Measurements from ENCODE around the gene PCBD1.

PCBD1 gene

GRCh38 chr10:70843776-70844489, 44.4 kb downstream of the PCBD1 start:
- no peak for DNase-seq (ENCODE audit: low read depth)
- H3K4me3 ChIP-seq (ENCODE audit: low read depth, low read length): no peak overlapping the region

- DNase-seq (ENCODE audit: low read depth): no peak
- H3K4me3 ChIP-seq (ENCODE audit: low read depth, low read length): no peak overlapping the region
Observed at GRCh38 chr10:70843333-70843732, 45.0 kb downstream of the PCBD1 start.

- no peak for DNase-seq (ENCODE audit: low read depth)
- no peak overlapping the region for H3K4me3 ChIP-seq (ENCODE audit: low read depth, low read length)
Observed at GRCh38 chr10:70840836-70841235, 47.5 kb downstream of the PCBD1 start.

GRCh38 chr10:70838270-70838805, 50.0 kb downstream of the PCBD1 start:
- no peak for DNase-seq (ENCODE audit: low read depth)
- H3K4me3 ChIP-seq (ENCODE audit: low read depth, low read length): no peak overlapping the region

- no peak for DNase-seq (ENCODE audit: low read depth)
- no peak overlapping the region for H3K4me3 ChIP-seq (ENCODE audit: low read depth, low read length)
Observed at GRCh38 chr10:70837660-70838059, 50.7 kb downstream of the PCBD1 start.

- no peak for DNase-seq (ENCODE audit: low read depth)
- H3K4me3 ChIP-seq (ENCODE audit: low read depth, low read length): no peak overlapping the region
Observed at GRCh38 chr10:70836319-70836718, 52.0 kb downstream of the PCBD1 start.

GRCh38 chr10:70834441-70835151, 53.8 kb downstream of the PCBD1 start:
- no peak overlapping the region for H3K4me3 ChIP-seq (ENCODE audit: low read depth, low read length)
- no peak for DNase-seq (ENCODE audit: low read depth)

GRCh38 chr10:70834021-70834420, 54.3 kb downstream of the PCBD1 start:
- DNase-seq (ENCODE audit: low read depth): no peak
- no peak overlapping the region for H3K4me3 ChIP-seq (ENCODE audit: low read depth, low read length)

GRCh38 chr10:70833601-70834000, 54.8 kb downstream of the PCBD1 start:
- no peak overlapping the region for H3K4me3 ChIP-seq (ENCODE audit: low read depth, low read length)
- no peak for DNase-seq (ENCODE audit: low read depth)

Data from skeletal muscle cell (primary cell).